C4-2B (cell line): Measurements from ENCODE around the gene KRT24.
"Not testable (repeated sequence)": the region's sequence is repeated elsewhere in the genome, so short reads cannot be mapped to it uniquely, and the experiment has no call there.

ENCODE experiments used
- H3K27ac ChIP-seq: fragments of 450-650 bp; 2 replicates; pipeline ENCODE4 v1.5.1; 2017
- ZFX ChIP-seq: fragments of 450-650 bp; IDR thresholded peaks from 2 replicates; pipeline ENCODE4 v1.6.1; 2017
- TF ChIP-seq, protein P1 (sequence below): fragments of 450-650 bp; conservative IDR thresholded peaks from 2 replicates; pipeline ENCODE4 v1.5.1; 2017; ENCODE audit warnings: mild to moderate bottlenecking

The KRT24 gene

GRCh38 chr17:40703652-40704051, at the start of gene KRT24:
KRT24 (minus strand) TSS chr17:40703752; CDS start chr17:40703693, 59 bp downstream.
- no peak for TF ChIP-seq ZFX
- TF ChIP-seq, protein P1, sequence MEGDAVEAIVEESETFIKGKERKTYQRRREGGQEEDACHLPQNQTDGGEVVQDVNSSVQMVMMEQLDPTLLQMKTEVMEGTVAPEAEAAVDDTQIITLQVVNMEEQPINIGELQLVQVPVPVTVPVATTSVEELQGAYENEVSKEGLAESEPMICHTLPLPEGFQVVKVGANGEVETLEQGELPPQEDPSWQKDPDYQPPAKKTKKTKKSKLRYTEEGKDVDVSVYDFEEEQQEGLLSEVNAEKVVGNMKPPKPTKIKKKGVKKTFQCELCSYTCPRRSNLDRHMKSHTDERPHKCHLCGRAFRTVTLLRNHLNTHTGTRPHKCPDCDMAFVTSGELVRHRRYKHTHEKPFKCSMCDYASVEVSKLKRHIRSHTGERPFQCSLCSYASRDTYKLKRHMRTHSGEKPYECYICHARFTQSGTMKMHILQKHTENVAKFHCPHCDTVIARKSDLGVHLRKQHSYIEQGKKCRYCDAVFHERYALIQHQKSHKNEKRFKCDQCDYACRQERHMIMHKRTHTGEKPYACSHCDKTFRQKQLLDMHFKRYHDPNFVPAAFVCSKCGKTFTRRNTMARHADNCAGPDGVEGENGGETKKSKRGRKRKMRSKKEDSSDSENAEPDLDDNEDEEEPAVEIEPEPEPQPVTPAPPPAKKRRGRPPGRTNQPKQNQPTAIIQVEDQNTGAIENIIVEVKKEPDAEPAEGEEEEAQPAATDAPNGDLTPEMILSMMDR = no peak
- no peak within 1 kb of the TSS for H3K27ac ChIP-seq

GRCh38 chr17:40751065-40751464, 47.5 kb upstream of the KRT24 start:
- no peak overlapping the region for H3K27ac ChIP-seq
- TF ChIP-seq, protein P1 = no peak
- TF ChIP-seq ZFX = no peak

- no peak for TF ChIP-seq ZFX
- TF ChIP-seq, protein P1 = no peak
- no peak overlapping the region for H3K27ac ChIP-seq
Observed at GRCh38 chr17:40750391-40750790, 46.8 kb upstream of the KRT24 start.

DNA sequence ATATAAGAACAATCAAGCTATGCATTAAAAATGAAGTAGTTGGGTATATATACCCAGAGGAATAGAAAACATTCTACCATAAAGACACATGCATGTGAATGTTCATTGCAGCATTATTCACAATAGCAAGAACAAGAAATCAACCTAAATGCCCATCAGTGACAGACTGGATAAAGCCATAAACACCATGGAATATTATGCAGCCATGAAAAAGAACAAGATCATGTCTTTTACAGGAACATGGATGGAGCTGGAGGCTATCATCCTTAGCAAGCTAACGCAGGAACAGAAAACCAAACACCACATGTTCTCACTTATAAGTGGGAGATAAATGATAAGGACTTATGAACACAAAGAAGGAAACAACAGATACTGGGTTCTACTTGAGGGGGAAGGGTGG, 45.1 kb upstream of the KRT24 start:
- H3K27ac ChIP-seq = not testable (repeated sequence)

GRCh38 chr17:40738553-40738952, 35.0 kb upstream of the KRT24 start:
- H3K27ac ChIP-seq = no peak overlapping the region
- TF ChIP-seq ZFX = no peak
- TF ChIP-seq, protein P1 = no peak

GRCh38 chr17:40735016-40735415, 31.5 kb upstream of the KRT24 start:
- H3K27ac ChIP-seq = no peak overlapping the region
- TF ChIP-seq, protein P1 = no peak
- TF ChIP-seq ZFX = no peak

- TF ChIP-seq ZFX = no peak
- TF ChIP-seq, protein P1 = no peak
- H3K27ac ChIP-seq = no peak overlapping the region
Observed at GRCh38 chr17:40734018-40734417, 30.5 kb upstream of the KRT24 start.

DNA sequence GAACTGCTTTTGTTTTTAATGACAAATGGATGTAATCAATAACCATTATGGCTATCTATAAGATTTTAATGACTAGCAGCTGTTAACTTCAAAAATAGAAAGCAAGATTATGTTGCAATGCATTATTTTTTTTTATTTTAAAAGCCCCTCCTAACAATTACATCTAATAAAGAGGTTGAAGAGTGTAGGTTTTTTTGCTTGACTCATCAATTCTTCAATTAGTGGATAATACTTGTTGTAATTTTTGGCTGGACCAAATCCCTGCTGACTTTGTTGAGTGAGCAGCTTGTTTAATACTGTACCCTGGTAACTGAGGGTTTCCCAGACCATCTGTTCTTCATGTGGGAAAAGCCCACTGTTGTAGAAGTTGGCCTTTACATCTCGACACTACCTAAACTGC, 27.4 kb upstream of the KRT24 start:
- TF ChIP-seq ZFX = no peak
- TF ChIP-seq, protein P1 = no peak

More for the DNA sequence above, 27.4 kb upstream of the KRT24 start:
- H3K27ac ChIP-seq = no peak overlapping the region
